ENCODE results near the gene GRIP1. TPM values are rescaled to one million over a fixed set of nuclear protein-coding genes. Genes with fewer than 3 reads are reported as not detected.
A peak's percentile ranks its signal among the peaks of the same experiment; 100 is the strongest.

The GRIP1 gene
- total RNA-seq, 2 donors from 2014 or later, result 0.66 to 0.82 TPM

DNA sequence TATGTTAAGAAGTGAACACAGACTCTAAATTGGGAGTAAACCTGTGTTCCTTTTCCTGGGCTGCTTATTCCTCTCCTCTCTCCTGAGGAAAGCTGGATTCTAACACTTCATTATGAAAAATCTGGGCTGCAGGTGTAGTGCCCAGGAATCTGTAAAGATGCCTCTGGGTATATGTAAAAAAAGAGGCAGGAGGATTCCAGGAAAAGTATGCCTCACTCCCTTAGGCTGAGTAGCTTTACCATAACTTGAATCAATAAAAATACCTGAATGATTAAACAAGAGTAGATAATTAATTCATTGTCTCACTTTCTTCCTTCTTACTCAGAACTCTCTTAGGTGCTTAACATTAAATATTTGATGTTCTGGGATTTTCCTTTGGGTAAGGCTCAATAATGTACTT is 185.1 kb downstream of the GRIP1 start:
- Mint-ChIP-seq H3K27ac (no peak overlapping the region), H3K36me3 (no peaks in the 10 kb centered on the region), H3K9me3 (no peaks in the 10 kb centered on the region)
- DNase-seq (ENCODE audit: low spot score in 2 of 2) (no peak), ATAC-seq (no peak)

DNA sequence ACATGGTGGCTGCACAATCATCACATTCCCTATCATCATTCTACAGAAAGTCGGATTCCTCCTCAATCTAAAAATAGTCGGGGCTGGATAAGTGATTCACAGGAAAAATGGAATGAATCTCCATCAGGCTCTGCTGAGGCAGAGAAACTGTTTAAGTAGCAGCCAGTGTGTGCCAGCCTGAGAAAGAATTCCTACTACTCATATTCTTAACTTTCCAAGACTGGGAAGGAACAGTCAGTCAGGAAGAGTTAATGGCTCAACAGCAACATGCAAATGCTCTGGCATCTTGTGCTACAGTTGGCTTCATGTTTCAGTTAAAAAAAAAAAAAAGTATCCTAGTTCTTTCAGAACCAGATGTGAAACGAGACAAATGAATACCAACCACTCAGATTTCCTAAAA is 187.0 kb downstream of the GRIP1 start:
- Mint-ChIP-seq H3K36me3 (no peaks in the 10 kb centered on the region), H3K9me3 (no peaks in the 10 kb centered on the region), H3K27ac (no peak overlapping the region)
- ATAC-seq (no peak), DNase-seq (ENCODE audit: low spot score in 2 of 2) (no peak)

DNA sequence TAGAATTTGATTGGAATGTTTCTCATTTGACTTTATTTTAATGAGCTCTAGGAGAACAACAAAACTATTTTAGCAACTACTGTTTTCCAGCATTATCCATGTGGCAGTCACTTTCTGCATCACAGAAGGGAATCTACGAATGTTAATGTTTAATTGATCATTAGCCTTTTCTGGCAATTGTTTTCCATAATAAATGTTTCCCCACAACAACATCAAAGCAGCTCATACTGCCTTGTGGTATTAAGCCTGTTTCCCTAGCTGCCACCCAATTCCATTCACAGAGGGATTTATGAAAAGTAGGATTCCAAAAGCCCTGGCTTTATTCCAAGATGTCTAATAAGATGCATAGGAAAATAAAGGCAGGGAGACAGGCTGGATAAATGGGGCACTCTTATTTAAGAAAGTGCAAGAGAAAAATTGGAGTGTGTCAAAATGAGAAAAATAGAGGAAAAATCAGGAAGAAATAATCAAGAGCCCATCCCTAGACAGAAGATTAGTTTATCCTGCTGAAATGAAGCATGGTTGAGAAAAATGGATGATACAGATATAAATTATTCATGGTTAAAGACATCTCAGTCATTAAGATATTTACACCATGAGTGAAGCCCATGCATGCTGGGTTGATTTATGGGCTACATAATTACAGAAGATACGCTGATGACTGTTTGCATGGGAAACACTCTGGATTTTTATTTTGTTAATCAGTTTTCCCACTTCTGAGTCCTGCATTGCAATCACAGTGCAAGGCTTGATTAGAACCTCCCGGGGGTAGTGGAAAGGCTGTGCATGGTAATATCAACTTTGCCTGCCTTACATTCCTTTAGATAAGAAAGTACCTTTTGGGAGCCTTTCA is 196.3 kb downstream of the GRIP1 start:
- DNase-seq (ENCODE audit: low spot score in 2 of 2) (no peak), ATAC-seq (no peak)
- H3K36me3 Mint-ChIP-seq, result peaks cover 0 to 7% of the 10 kb centered on the region in 2 donors
- no peak overlapping the region for H3K27ac Mint-ChIP-seq
- peaks cover 4 to 9% of the 10 kb centered on the region in 2 donors for H3K9me3 Mint-ChIP-seq

- DNase-seq (ENCODE audit: low spot score in 2 of 2) (no peak), ATAC-seq (no peak)
- Mint-ChIP-seq H3K9me3 (peaks cover 0 to 10% of the 10 kb centered on the region in 2 donors), H3K27ac (no peak overlapping the region), H3K36me3 (peaks cover 0 to 10% of the 10 kb centered on the region in 2 donors)
Measured at GRCh38 chr12:66467932-66468331, 210.9 kb downstream of the GRIP1 start.

- no peaks in the 10 kb centered on the region for H3K36me3 Mint-ChIP-seq
- no peak for ATAC-seq
- H3K27ac Mint-ChIP-seq, result no peak overlapping the region
- DNase-seq (ENCODE audit: low spot score in 2 of 2), result no peak
- no peaks in the 10 kb centered on the region for H3K9me3 Mint-ChIP-seq
Measured at GRCh38 chr12:66461331-66461730, 217.5 kb downstream of the GRIP1 start.

GRCh38 chr12:66459944-66460482 is 218.9 kb downstream of the GRIP1 start:
- Mint-ChIP-seq H3K27ac (no peak overlapping the region), H3K9me3 (no peaks in the 10 kb centered on the region)
- ATAC-seq, result no peak

GRCh38 chr12:66456612-66457011 is 222.3 kb downstream of the GRIP1 start:
- DNase-seq (ENCODE audit: low spot score in 2 of 2) (no peak), ATAC-seq (no peak)
- no peak overlapping the region for H3K27ac Mint-ChIP-seq
- peaks cover 0 to 5% of the 10 kb centered on the region in 2 donors for H3K9me3 Mint-ChIP-seq
- H3K36me3 Mint-ChIP-seq, result peaks cover 0 to 7% of the 10 kb centered on the region in 2 donors

More at GRCh38 chr12:66459944-66460482, 218.9 kb downstream of the GRIP1 start:
- DNase-seq (ENCODE audit: low spot score in 2 of 2), result no peak
- peaks cover 0 to under 1% of the 10 kb centered on the region in 2 donors for H3K36me3 Mint-ChIP-seq

DNA sequence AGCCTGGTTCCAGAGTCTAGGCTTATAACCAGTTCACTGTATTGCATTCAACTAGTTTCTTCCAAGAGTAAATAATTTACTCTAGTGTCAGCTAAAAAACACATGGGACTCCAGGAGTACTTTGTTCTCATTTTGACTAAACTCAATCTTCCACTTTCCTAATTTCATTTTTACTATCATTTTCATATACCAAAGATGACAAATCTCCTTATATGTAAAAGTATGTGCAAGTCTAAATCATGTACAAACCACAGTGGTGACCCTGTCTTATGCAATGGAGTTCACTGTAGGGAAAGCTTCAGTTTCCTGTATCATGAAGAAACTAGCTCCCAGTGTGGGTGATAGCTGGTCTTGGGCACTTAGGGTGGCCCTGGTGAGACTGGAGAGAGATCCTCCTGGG is 225.0 kb downstream of the GRIP1 start:
- Mint-ChIP-seq H3K27ac (no peak overlapping the region), H3K36me3 (peaks cover 0 to 7% of the 10 kb centered on the region in 2 donors), H3K9me3 (peaks cover 0 to 5% of the 10 kb centered on the region in 2 donors)
- no peak for DNase-seq (ENCODE audit: low spot score in 2 of 2)
- peak; percentile 31 to 92 for ATAC-seq

DNA sequence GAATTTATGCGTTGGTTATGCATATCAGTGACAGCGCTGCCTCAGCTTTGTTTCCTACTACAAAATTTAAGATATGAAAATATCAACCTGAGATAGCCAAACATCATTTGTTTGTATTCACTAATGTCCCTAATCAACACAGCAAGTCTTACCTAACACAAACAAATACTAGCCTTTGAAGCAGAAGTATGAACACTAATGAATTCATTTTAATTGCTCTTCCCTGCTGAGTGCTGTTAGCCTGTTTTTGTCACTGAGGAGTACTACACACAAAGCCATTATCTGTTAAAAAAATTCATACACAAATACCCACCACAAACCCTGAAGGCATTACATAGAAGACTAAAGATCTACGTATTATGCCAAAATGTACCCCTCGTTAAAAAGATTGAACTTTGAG is 225.8 kb downstream of the GRIP1 start:
- ATAC-seq (no peak), DNase-seq (ENCODE audit: low spot score in 2 of 2) (no peak)
- Mint-ChIP-seq H3K9me3 (peaks cover 0 to 5% of the 10 kb centered on the region in 2 donors), H3K27ac (no peak overlapping the region), H3K36me3 (peaks cover 0 to 7% of the 10 kb centered on the region in 2 donors)

DNA sequence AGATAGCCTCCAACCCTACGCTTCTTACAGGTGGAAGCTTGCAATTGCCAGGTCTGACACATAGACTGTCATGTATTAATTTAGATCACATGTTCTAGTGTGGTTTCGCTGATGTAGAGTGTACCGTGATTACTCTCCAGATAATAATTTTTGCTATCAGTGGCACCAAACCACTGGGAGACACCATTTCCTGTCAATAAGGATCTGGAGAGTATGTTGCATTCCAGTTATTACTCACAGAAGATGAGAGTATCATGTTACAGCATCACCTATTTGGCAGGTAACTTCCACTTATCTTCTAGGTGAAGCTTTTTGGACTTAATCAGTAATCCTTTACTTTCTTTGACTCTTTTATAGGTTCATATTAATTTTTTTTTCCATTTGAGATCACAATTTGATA is 229.3 kb downstream of the GRIP1 start:
- no peak for DNase-seq (ENCODE audit: low spot score in 2 of 2)
- Mint-ChIP-seq H3K36me3 (peaks cover 0 to 2% of the 10 kb centered on the region in 2 donors), H3K27ac (no peak overlapping the region), H3K9me3 (peaks cover 0 to 1% of the 10 kb centered on the region in 2 donors)
- ATAC-seq, result no peak

- ATAC-seq, result no peak
- DNase-seq (ENCODE audit: low spot score in 2 of 2), result no peak
- Mint-ChIP-seq H3K27ac (no peak overlapping the region), H3K36me3 (no peaks in the 10 kb centered on the region), H3K9me3 (no peaks in the 10 kb centered on the region)
Measured at GRCh38 chr12:66447643-66448042, 231.2 kb downstream of the GRIP1 start.

GRCh38 chr12:66446276-66446675 is 232.6 kb downstream of the GRIP1 start:
- Mint-ChIP-seq H3K27ac (no peak overlapping the region), H3K36me3 (no peaks in the 10 kb centered on the region), H3K9me3 (no peaks in the 10 kb centered on the region)
- ATAC-seq (no peak), DNase-seq (ENCODE audit: low spot score in 2 of 2) (no peak)

- DNase-seq (ENCODE audit: low spot score in 2 of 2), result no peak
- H3K27ac Mint-ChIP-seq, result no peak overlapping the region
- no peaks in the 10 kb centered on the region for H3K9me3 Mint-ChIP-seq
- H3K36me3 Mint-ChIP-seq, result no peaks in the 10 kb centered on the region
- no peak for ATAC-seq
Measured at GRCh38 chr12:66441905-66442559, 236.8 kb downstream of the GRIP1 start.

- ATAC-seq (no peak), DNase-seq (ENCODE audit: low spot score in 2 of 2) (no peak)
- Mint-ChIP-seq H3K36me3 (no peaks in the 10 kb centered on the region), H3K27ac (no peak overlapping the region), H3K9me3 (no peaks in the 10 kb centered on the region)
Measured at GRCh38 chr12:66438601-66439000, 240.3 kb downstream of the GRIP1 start.

DNA sequence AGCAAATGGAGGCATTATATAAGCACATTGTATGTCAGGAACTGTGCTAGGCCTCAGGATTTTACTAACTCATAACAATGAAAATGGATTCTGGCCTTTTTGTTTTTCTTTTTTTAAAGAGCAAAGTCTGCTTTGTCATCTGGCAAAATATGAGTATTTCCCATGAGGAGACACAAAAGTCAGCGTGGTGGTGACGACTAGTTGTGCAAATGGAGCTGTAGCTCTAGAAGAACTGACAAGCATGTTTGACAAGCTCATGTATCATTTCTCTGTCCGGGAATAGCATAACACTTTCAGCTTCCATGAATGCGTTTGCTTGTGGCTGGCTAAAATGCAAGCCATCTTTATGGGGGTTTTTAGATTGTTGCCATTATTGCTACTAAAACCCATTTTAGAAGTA is 248.8 kb downstream of the GRIP1 start:
- ATAC-seq (no peak), DNase-seq (ENCODE audit: low spot score in 2 of 2) (no peak)
- H3K9me3 Mint-ChIP-seq, result peaks cover 0 to 8% of the 10 kb centered on the region in 2 donors
- H3K36me3 Mint-ChIP-seq, result peaks cover 0 to 5% of the 10 kb centered on the region in 2 donors
- no peak overlapping the region for H3K27ac Mint-ChIP-seq

GRCh38 chr12:66428870-66429269 is 250.0 kb downstream of the GRIP1 start:
- peaks cover 0 to 12% of the 10 kb centered on the region in 2 donors for H3K36me3 Mint-ChIP-seq
- peaks cover 8 to 15% of the 10 kb centered on the region in 2 donors for H3K9me3 Mint-ChIP-seq
- no peak overlapping the region for H3K27ac Mint-ChIP-seq
- no peak for ATAC-seq
- DNase-seq (ENCODE audit: low spot score in 2 of 2), result no peak

DNA sequence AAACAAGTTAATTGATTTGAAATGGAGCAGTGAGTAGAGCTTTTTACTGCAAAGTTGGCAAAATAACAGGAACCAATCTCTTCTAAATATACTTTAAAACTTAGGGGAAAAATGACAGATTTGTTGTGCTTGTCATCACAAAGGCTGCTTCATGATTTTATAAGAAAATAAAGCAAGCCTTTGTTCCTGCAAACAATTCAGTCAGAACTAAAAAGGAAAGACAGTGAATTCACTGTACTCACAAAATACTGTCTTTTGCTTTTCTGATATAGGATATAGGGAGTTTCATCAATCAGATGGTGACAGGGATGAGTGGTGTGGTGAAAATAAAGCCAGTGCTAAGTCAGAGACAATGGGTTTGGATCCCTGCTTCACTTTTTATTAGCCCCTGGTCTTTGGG is 250.6 kb downstream of the GRIP1 start:
- Mint-ChIP-seq H3K9me3 (peaks cover 8 to 15% of the 10 kb centered on the region in 2 donors), H3K36me3 (peaks cover 0 to 12% of the 10 kb centered on the region in 2 donors)
- ATAC-seq, result no peak

More for the DNA sequence above, 250.6 kb downstream of the GRIP1 start:
- no peak overlapping the region for H3K27ac Mint-ChIP-seq
- DNase-seq (ENCODE audit: low spot score in 2 of 2), result no peak

Data from activated naive CD4-positive, alpha-beta T cell treated with anti-CD3 and anti-CD28 coated beads, Interleukin-2, amount 50 U/mL, for 72 hours (primary cell).